T-helper 1 cell (primary cell): ENCODE measurements around the gene ST3GAL2.
"Not testable (repeated sequence)": the region's sequence is repeated elsewhere in the genome, so short reads cannot be mapped to it uniquely, and the experiment has no call there.

Experiments used
- DNase-seq, 5 donors: peaks; one replicate each; pipeline ENCODE4 v3.0.0-alpha.2; 2012 to 2020

ST3GAL2 gene

GRCh38 chr16:70416748-70417616 lies 21.9 kb downstream of the ST3GAL2 start:
- no peak for DNase-seq

GRCh38 chr16:70413572-70413971 lies 25.3 kb downstream of the ST3GAL2 start:
- not testable (repeated sequence) for DNase-seq

GRCh38 chr16:70412385-70412784 lies 26.5 kb downstream of the ST3GAL2 start:
- no peak for DNase-seq

- no peak for DNase-seq
Measured at GRCh38 chr16:70410734-70411133, 28.2 kb downstream of the ST3GAL2 start.

GRCh38 chr16:70407811-70408274 lies 31.1 kb downstream of the ST3GAL2 start:
- no peak for DNase-seq

- DNase-seq = not testable (repeated sequence)
Measured at GRCh38 chr16:70406104-70406503, 32.8 kb downstream of the ST3GAL2 start.

- DNase-seq = no peak
Measured at GRCh38 chr16:70402916-70403659, 35.8 kb downstream of the ST3GAL2 start.

GRCh38 chr16:70399951-70400350 lies 38.9 kb downstream of the ST3GAL2 start:
- no peak for DNase-seq

GRCh38 chr16:70399381-70399780 lies 39.5 kb downstream of the ST3GAL2 start:
- DNase-seq = no peak

GRCh38 chr16:70398177-70398743 lies 40.6 kb downstream of the ST3GAL2 start:
- DNase-seq = no peak

GRCh38 chr16:70396246-70396904 lies 42.5 kb downstream of the ST3GAL2 start:
- no peak for DNase-seq

- DNase-seq = peak in 4 of 5 donors; percentile 38 to 55 (median 43)
Measured at GRCh38 chr16:70395345-70395901, 43.5 kb downstream of the ST3GAL2 start.

GRCh38 chr16:70394853-70395252 lies 44.0 kb downstream of the ST3GAL2 start:
- DNase-seq = no peak

GRCh38 chr16:70393662-70394061 lies 45.2 kb downstream of the ST3GAL2 start:
- DNase-seq = no peak

GRCh38 chr16:70392606-70393005 lies 46.3 kb downstream of the ST3GAL2 start:
- DNase-seq = no peak

- no peak for DNase-seq
Measured at GRCh38 chr16:70391881-70392481, 46.9 kb downstream of the ST3GAL2 start.

GRCh38 chr16:70391446-70391845 lies 47.5 kb downstream of the ST3GAL2 start:
- no peak for DNase-seq

GRCh38 chr16:70390774-70391173 lies 48.1 kb downstream of the ST3GAL2 start:
- no peak for DNase-seq

GRCh38 chr16:70388006-70388680 lies 50.8 kb downstream of the ST3GAL2 start:
- no peak for DNase-seq

GRCh38 chr16:70386289-70386986 lies 52.5 kb downstream of the ST3GAL2 start:
- DNase-seq = not testable (repeated sequence)
